Spleen (tissue), 7 donors: Measurements from ENCODE around the gene ABCC3.

Experiments used
- POLR2A ChIP-seq, 3 donors: fragments of 450-650 bp; IDR thresholded peaks; one replicate each; pipeline ENCODE4 v1.5.1; 2017; ENCODE audit warnings: antibody characterized with exemption in 3 of 3, mild to moderate bottlenecking in 1 of 3
- POLR2AphosphoS5 ChIP-seq, 3 donors: sonication (generic); formaldehyde crosslinking; IDR thresholded peaks; one replicate each; pipeline ENCODE4 v1.5.1; 2017; ENCODE audit warnings: antibody characterized with exemption in 3 of 3
- TF ChIP-seq, protein P1 (sequence below), 11 experiments: fragments of 200-600 bp in 7 of 11; fragments of 450-650 bp in 4 of 11; sonication (generic) in 4 of 11; IDR thresholded peaks in 8 of 11; conservative IDR thresholded peaks in 3 of 11; 1 replicate in 7 of 11; 2 replicates in 4 of 11; pipeline versions ENCODE4 v1.4.0 to v1.8.0; 2016 to 2021; ENCODE audit warnings: antibody characterized with exemption in 11 of 11, inconsistent platforms in 4 of 11, mild to moderate bottlenecking in 1 of 11
- donor health status: DM: no; HTN: no; CAD: no; lungs with moderate emphysema.
- donor health status: DM: no; HTN: no; CAD: no.
- donor health status: DM: no; HTN: no; CAD: no.

DNA sequence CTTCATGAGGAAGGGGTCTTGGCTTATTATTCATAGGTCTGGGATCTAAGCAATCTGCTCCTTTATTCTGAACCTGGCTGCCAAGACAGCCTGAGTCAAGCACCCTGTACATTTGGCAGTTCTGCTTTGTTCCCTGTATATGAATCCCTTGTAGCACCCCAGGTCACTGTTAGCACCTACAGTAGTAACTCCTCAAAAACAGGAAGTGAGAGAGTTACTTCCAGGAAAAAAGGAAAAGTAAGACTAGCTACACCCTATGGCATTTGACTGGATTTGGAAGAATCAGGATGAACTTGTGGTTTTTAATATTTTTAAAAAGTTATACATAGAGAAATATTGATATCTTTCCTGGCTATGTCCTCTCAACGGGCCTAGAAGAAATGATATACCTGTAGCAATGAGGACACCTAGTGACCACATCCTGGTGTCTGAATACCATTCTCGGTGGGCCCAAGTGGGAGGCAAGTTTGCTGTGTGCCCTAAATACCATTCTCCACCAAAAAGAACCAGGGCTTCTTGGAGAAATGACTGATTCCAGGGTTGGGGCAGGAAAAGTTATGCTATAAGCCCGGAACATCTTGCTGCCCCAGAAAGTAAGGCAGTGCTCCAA is 63.1 kb downstream of the ABCC3 start:
- TF ChIP-seq, protein P1, sequence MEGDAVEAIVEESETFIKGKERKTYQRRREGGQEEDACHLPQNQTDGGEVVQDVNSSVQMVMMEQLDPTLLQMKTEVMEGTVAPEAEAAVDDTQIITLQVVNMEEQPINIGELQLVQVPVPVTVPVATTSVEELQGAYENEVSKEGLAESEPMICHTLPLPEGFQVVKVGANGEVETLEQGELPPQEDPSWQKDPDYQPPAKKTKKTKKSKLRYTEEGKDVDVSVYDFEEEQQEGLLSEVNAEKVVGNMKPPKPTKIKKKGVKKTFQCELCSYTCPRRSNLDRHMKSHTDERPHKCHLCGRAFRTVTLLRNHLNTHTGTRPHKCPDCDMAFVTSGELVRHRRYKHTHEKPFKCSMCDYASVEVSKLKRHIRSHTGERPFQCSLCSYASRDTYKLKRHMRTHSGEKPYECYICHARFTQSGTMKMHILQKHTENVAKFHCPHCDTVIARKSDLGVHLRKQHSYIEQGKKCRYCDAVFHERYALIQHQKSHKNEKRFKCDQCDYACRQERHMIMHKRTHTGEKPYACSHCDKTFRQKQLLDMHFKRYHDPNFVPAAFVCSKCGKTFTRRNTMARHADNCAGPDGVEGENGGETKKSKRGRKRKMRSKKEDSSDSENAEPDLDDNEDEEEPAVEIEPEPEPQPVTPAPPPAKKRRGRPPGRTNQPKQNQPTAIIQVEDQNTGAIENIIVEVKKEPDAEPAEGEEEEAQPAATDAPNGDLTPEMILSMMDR (IDR thresholded peaks at IDR 0.05 in 8 of 11, conservative IDR thresholded peaks at IDR 0.05 in 3 of 11) = no peak
- TF ChIP-seq POLR2A (IDR thresholded peaks at IDR 0.05) (no peak), POLR2AphosphoS5 (IDR thresholded peaks at IDR 0.05) (no peak)
